ENCODE results near the gene FANCM.
"Not testable (repeated sequence)": the region's sequence is repeated elsewhere in the genome, so short reads cannot be mapped to it uniquely, and the experiment has no call there.

FANCM gene

DNA sequence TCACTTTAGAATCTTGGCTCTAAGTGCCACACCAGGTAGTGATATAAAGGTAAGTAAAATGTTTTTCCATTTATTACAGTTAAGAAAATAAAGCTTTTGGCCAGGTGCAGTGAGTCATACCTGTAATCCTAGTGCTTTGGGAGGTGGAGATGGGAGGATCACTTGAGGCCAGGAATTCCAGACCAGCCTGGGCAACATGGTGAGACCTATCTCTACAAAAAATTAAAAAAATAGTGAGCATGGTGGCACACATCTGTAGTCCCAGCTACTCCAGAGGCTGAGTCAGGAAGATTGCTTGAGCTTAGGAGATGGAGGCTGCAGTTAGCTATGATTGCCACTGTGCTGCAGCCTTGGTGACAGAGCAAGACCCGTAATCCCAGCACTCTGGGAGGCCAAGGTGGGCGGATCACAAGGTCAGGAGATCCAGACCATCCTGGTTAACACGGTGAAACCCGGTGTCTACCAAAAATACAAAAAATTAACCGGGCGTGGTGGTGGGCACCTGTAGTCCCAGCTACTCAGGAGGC is 5.0 kb downstream of the FANCM start:
- DNase-seq: no peak

- not testable (repeated sequence) for DNase-seq
Measured at GRCh38 chr14:45142083-45142482, 6.4 kb downstream of the FANCM start.

DNA sequence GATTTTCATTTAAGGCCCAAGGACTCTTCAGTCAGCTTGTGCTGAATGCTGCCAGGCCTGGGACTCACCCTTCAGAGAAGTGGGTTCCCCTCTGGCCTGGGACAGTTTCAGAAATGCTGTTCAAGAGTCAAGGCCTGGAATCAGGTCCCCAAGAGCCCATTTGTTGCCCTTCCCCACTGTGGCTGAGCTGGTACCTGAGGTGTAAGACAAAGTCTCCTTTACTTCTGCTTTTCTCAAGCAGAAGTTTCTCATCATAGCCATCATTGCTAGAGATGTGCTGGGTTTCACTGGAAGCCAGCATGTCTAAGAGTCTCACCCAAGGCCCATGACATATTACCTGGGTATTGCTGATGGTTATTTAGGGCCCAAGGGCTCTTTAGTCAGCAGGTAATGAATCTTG is 8.9 kb downstream of the FANCM start:
- no peak for DNase-seq

DNA sequence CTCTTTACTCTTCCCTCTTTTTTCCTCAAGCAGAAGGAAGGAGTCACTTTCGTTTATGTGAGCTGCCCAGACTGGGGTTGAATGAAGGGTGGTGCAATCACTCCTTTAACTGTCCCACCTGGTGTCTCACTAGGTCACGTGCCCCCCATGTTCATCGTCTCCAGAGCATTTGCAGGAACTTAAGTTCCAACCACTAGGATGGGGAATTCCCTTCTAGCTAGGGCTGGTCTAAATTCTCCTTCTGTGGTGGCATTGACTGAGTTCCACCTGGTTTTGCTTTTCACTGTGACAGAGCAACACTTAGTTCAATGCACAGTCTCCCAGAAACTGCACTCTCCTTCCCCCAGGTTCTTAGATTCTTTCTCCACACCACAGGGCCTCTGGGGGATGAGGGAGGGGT is 9.5 kb downstream of the FANCM start:
- DNase-seq: no peak

GRCh38 chr14:45149602-45150001 is 13.9 kb downstream of the FANCM start:
- DNase-seq: no peak

DNA sequence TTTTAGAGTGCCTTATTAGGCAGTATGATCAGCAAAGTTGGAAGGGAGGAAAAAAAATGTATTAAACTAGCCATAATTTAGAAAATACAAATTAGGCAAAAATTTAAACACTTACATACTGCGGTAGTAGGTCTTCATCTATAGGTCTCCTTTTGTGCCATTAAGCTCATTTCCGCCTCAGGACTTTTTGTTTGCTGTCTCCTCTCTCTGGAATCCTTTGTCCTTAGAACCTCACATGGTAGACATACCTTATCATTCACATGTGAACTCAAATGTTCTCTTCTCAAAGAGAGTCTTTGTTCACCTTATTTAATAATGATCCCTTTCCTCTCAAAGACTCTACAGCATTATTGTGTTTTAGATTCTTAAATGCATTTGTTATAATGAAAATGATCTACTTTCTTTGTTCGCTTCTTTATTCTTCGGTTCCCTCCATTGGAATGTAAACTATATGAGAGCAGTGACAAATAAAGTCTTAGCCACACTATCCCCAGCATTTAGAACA is 14.7 kb downstream of the FANCM start:
- no peak for DNase-seq

GRCh38 chr14:45156067-45156466 is 20.3 kb downstream of the FANCM start:
- no peak for DNase-seq

- DNase-seq: no peak
Measured at GRCh38 chr14:45169906-45170305, 34.2 kb downstream of the FANCM start.

DNA sequence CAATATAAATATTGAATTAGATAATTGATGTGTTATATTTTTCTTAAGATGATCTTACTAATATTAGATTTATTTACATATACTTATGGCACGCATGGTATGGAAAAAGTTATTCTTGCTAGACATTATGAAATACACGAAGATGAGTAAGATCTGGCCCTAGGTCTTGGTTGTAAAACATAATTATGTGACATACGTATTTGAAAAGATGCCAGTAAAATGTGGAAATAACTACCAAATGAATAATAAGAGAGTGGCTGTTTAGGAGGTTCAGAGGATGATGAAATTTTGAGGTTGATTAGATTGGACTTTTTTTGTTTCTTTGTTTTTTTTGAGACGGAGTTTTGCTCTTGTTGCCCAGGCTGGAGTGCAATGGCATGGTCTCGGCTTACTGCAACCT is 41.3 kb downstream of the FANCM start:
- DNase-seq: no peak

- DNase-seq: no peak
Measured at GRCh38 chr14:45181329-45181728, 45.6 kb downstream of the FANCM start.

DNA sequence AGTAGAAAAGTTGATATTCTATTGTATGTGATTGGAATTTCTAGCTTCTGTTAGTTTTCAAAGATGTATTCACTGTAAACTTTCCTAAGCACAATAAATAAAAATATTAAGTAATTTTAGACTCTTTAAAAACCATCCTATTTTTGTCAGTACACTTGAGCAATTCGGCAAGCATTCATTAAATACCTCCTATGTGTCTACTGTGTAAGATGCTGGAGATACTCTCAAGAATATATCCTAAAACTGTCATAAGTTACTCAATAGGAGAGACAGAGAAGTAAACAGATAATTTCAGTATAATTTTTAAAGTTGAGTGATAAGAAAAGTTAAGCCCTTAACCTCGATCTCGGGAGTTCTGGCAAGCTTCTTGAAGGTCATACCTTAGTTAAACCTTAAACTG is 46.1 kb downstream of the FANCM start:
- no peak for DNase-seq

- no peak for DNase-seq
Measured at GRCh38 chr14:45185100-45185814, 49.5 kb downstream of the FANCM start.

DNA sequence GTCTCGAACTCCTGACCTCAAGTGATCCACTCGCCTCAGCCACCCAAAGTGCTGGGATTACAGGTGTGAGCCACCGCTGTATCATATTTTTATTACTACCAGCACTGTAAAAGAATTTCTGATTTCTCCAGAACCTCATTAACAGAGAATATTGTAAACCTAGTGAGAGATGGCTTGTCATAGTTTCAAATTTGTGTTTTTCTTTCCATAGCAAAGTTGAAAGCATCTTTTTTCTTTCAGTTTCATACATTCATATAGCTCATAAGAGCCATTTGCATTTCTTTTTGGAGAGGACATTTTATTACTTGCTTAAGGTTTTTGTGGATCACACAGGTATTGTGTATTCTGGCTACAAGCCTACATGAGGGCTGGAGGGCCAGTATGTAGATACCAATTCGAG is 59.2 kb downstream of the FANCM start:
- no peak for DNase-seq

GRCh38 chr14:45198551-45198950 is 62.8 kb downstream of the FANCM start:
- DNase-seq: no peak

DNA sequence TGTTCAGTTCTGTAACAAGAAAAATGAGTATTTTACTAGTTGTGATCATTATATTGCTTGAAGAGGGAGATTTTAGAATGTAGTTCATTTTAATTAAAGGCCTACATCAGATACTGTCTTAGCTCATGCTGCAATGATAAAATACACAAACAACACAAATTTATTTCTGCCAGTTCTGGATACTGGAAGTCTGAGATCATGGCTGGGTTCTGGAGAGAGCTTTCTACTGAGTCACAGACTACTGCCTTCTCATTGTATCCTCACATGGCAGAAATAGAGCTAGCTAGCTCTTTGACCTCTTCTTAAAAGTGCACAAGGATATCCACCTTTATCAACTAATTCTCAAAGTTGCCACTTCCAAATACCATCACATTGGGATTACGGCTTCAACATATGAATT is 63.5 kb downstream of the FANCM start:
- DNase-seq: no peak

- DNase-seq: no peak
Measured at GRCh38 chr14:45201905-45202304, 66.2 kb downstream of the FANCM start.

GRCh38 chr14:45204241-45204640 is 68.5 kb downstream of the FANCM start:
- no peak for DNase-seq

DNA sequence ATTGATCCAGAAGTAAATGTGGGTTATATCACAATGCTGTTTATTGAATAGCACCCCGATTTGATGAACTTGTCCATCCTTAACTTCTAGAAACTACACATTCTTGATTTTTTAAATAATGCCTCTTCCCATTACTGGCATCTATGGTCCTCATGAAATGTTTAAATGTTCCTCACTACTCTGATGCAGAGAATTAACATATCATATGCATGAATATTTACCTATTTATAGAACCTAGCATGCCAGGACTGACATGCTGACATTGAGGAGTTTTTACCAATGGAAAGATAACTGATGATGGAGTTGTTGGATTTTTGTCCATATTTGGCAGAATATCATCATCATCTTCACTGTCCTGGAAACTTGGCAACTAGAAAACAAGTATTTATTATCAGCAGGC is 74.4 kb downstream of the FANCM start:
- DNase-seq: no peak

GRCh38 chr14:45211295-45211694 is 75.6 kb downstream of the FANCM start:
- no peak for DNase-seq

DNA sequence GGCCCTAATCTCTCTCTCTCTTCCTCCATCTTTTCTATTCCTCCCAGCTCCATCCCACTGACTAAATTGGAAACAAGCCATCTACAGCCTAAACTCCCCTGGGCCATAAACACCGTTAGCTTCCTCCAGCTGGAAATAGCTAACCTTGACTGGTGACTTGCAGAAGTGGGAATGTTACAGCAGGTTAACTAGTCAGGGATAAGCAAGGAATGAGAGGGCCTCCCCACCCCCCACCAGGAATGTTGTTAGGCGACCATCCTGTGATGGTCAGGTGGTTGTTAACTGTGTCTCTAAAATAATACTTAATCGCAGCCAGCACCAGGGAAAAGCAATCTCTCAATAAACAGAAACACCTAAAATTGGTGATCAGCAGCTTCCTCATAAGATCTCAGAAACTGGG is 76.5 kb downstream of the FANCM start:
- DNase-seq: no peak

- DNase-seq: not testable (repeated sequence)
Measured at GRCh38 chr14:45213716-45214115, 78.0 kb downstream of the FANCM start.

DNA sequence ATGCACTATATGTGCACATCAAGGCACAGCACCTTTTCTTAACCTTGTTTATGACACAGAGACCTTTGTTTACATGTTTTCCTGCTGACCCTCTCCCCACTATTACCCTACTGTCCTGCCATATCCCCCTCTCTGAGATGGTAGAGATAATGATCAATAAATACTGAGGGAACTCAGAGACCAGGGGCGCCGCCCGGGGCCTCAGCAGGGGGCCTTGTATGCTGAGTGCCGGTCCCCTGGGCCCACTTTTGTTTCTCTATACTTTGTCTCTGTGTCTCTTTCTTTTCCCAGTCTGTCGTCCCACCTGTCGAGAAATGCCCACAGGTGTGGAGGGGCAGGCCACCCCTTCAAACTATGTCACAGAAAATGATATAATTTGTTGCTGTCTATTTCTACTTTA is 78.6 kb downstream of the FANCM start:
- not testable (repeated sequence) for DNase-seq

GRCh38 chr14:45222485-45223262 is 86.9 kb downstream of the FANCM start:
- DNase-seq: no peak

DNA sequence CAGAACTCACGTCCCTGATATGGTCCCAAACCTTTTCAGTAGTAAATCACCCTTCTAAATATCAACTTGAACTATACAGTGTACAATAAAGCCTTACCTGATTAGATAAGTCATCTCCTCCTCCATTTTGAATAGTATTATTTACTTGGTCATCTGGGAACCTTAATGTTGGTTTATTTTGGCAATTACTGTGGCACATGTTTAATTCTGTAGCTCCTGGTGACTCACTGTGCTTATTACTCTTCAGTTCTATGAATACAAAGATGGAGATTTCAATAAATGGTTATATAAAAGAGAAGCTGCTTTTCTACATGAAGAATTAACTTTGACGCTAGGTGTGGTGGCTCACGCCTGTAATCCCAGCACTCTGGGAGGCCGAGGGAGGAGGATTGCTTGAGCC is 91.8 kb downstream of the FANCM start:
- no peak for DNase-seq
